Measurements from ENCODE around the gene MYO5C. TPM values are rescaled to one million over a fixed set of nuclear protein-coding genes. Genes with fewer than 3 reads are reported as not detected.

MYO5C gene
- total RNA-seq, 1 experiment from 2014 or later: 48.1 TPM

GRCh38 chr15:52282418-52282817 lies 13.2 kb downstream of the MYO5C start:
- no TSS peak for BruUV-seq (replicated peaks)
- no peak overlapping the region for H3K27ac Mint-ChIP-seq (ENCODE audit: unreplicated experiment)
- TF ChIP-seq CTCF (IDR thresholded peaks at IDR 0.05; ENCODE audit: unreplicated experiment): no peak
- intact Hi-C loops (cut with micrococcal nuclease; ENCODE audit: unreplicated experiment): no loop called here
- CTCF ChIA-PET: no interaction called here
- no peaks in the 10 kb centered on the region for H3K27me3 Mint-ChIP-seq (ENCODE audit: unreplicated experiment)
- DNase-seq: no peak
- H3K9me3 Mint-ChIP-seq (ENCODE audit: low read depth, unreplicated experiment): no peaks in the 10 kb centered on the region
- H3K4me3 Mint-ChIP-seq (ENCODE audit: low read depth, unreplicated experiment): no peak overlapping the region
- H3K4me1 Mint-ChIP-seq (ENCODE audit: low read depth, unreplicated experiment): peaks cover 8% of the 10 kb centered on the region
- H3K36me3 Mint-ChIP-seq (ENCODE audit: insufficient read depth, unreplicated experiment): peaks cover 18% of the 10 kb centered on the region

- intact Hi-C loops (cut with micrococcal nuclease; ENCODE audit: unreplicated experiment): no loop called here
- Mint-ChIP-seq H3K4me1 (ENCODE audit: low read depth, unreplicated experiment) (no peaks in the 10 kb centered on the region), H3K27ac (ENCODE audit: unreplicated experiment) (no peak overlapping the region), H3K9me3 (ENCODE audit: low read depth, unreplicated experiment) (no peaks in the 10 kb centered on the region), H3K4me3 (ENCODE audit: low read depth, unreplicated experiment) (no peak overlapping the region), H3K27me3 (ENCODE audit: unreplicated experiment) (no peaks in the 10 kb centered on the region), H3K36me3 (ENCODE audit: insufficient read depth, unreplicated experiment) (peaks cover 13% of the 10 kb centered on the region)
- no peak for TF ChIP-seq CTCF (IDR thresholded peaks at IDR 0.05; ENCODE audit: unreplicated experiment)
- BruUV-seq (replicated peaks): no TSS peak
- CTCF ChIA-PET: no interaction called here
- DNase-seq: no peak
These were observed 14.2 kb downstream of the MYO5C start for GRCh38 chr15:52281085-52282035.

- H3K27ac Mint-ChIP-seq (ENCODE audit: unreplicated experiment): no peak overlapping the region
- H3K27me3 Mint-ChIP-seq (ENCODE audit: unreplicated experiment): no peaks in the 10 kb centered on the region
- no peak for DNase-seq
- CTCF ChIA-PET: no interaction called here
- no peaks in the 10 kb centered on the region for H3K4me1 Mint-ChIP-seq (ENCODE audit: low read depth, unreplicated experiment)
- no peaks in the 10 kb centered on the region for H3K9me3 Mint-ChIP-seq (ENCODE audit: low read depth, unreplicated experiment)
- peaks cover 17% of the 10 kb centered on the region for H3K36me3 Mint-ChIP-seq (ENCODE audit: insufficient read depth, unreplicated experiment)
- no peak for TF ChIP-seq CTCF (IDR thresholded peaks at IDR 0.05; ENCODE audit: unreplicated experiment)
- no TSS peak for BruUV-seq (replicated peaks)
- H3K4me3 Mint-ChIP-seq (ENCODE audit: low read depth, unreplicated experiment): no peak overlapping the region
- intact Hi-C loops (cut with micrococcal nuclease; ENCODE audit: unreplicated experiment): no loop called here
These were observed 15.1 kb downstream of the MYO5C start for GRCh38 chr15:52280326-52281084.

- no peaks in the 10 kb centered on the region for H3K27me3 Mint-ChIP-seq (ENCODE audit: unreplicated experiment)
- no TSS peak for BruUV-seq (replicated peaks)
- CTCF ChIA-PET: interaction anchor here (1.0 kb wide), 1 partner anchor 14 kb away, joined by 3 read pairs; no protein-coding TSS in a partner anchor
These were observed 16.8 kb downstream of the MYO5C start for GRCh38 chr15:52278636-52279367.

More at GRCh38 chr15:52278636-52279367, 16.8 kb downstream of the MYO5C start:
- no peak for DNase-seq
- Mint-ChIP-seq H3K36me3 (ENCODE audit: insufficient read depth, unreplicated experiment) (peaks cover 16% of the 10 kb centered on the region), H3K4me3 (ENCODE audit: low read depth, unreplicated experiment) (no peak overlapping the region), H3K27ac (ENCODE audit: unreplicated experiment) (no peak overlapping the region), H3K4me1 (ENCODE audit: low read depth, unreplicated experiment) (no peaks in the 10 kb centered on the region), H3K9me3 (ENCODE audit: low read depth, unreplicated experiment) (no peaks in the 10 kb centered on the region)
- intact Hi-C loops (cut with micrococcal nuclease; ENCODE audit: unreplicated experiment): no loop called here
- no peak for TF ChIP-seq CTCF (IDR thresholded peaks at IDR 0.05; ENCODE audit: unreplicated experiment)

All from Calu3 (cell line).